Central memory CD4-positive, alpha-beta T cell (primary cell): Measurements from ENCODE around the gene ITFG2.
"Not testable (repeated sequence)": the region's sequence is repeated elsewhere in the genome, so short reads cannot be mapped to it uniquely, and the experiment has no call there.

Source experiments
- DNase-seq: peaks from one replicate; pipeline ENCODE4 v3.0.0; 2022

Gene ITFG2

DNA sequence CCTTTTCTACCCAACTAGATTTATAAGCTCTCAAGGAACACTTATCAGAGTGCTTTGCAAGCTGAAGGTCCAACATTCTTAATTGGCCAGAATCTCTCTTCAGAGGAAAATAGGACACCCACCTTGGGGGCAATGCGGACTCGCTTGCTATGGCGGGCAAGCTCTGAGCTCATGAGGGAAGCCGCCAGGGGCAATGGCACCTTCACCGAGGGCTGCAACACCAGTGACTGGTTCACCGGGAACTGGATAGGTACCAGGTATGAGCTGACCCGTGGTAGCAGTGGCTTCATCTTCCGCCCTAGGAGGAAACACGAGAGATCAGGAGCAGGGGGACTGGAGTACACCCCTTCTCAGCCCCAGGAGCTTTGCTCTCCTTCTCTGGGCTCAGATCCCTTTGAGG, 51.7 kb downstream of the ITFG2 start:
- DNase-seq: no peak

DNA sequence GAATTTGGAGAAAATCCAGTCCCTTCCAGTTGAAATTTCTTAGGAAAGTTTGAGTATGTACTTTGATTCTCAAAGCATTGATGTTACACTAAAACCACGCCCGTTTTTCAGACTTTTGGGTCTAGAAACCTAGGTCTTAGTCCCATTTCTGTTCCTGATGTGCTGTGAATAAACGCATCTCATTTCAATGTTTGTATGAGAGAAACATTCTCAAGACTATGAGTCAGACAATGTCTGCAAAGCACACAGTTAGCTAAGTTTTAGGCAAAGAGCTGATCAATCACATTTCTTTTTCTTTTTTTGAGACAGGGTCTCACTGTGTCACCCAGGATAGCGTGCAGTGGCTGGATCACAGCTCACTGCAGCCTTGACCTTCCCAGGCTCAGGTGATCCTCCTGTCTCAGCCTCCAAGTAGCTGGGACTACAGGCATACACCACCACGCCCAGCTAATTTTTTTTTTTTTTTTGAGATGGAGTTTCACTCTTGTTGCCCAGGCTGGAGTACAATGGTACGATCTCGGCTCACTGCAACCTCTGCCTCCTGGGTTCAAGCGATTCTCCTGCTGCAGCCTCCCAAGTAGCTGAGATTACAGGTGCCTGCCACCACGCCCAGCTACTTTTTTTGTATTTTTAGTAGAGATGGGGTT, 56.6 kb downstream of the ITFG2 start:
- not testable (repeated sequence) for DNase-seq
